Parathyroid adenoma (tissue), 2 donors: ENCODE measurements around the gene RNU5D-1.

ENCODE experiments used
- H2AFZ ChIP-seq: fragments of 300-600 bp; sonication (generic); one replicate; pipeline ENCODE4 v1.7.0; 2017; ENCODE audit warnings: antibody characterized with exemption, mild to moderate bottlenecking
- H3K27ac ChIP-seq: fragments of 300-600 bp; sonication (generic); one replicate; pipeline ENCODE4 v1.7.0; 2017
- H3K27me3 ChIP-seq: fragments of 300-600 bp; sonication (generic); one replicate; pipeline ENCODE4 v1.7.0; 2017; ENCODE audit warnings: low read length; ENCODE audit not compliant: control insufficient read depth, insufficient read depth
- H3K36me3 ChIP-seq: fragments of 300-600 bp; sonication (generic); one replicate; pipeline ENCODE4 v1.7.0; 2017; ENCODE audit warnings: low read length; ENCODE audit not compliant: control insufficient read depth, insufficient read depth
- H3K4me1 ChIP-seq: fragments of 300-600 bp; sonication (generic); one replicate; pipeline ENCODE4 v1.7.0; 2017; ENCODE audit warnings: control low read depth
- H3K4me2 ChIP-seq: fragments of 300-600 bp; sonication (generic); one replicate; pipeline ENCODE4 v1.7.0; 2017; ENCODE audit warnings: low read length
- H3K4me3 ChIP-seq: fragments of 300-600 bp; sonication (generic); one replicate; pipeline ENCODE4 v1.7.0; 2017; ENCODE audit warnings: low read depth, low read length
- H3K79me2 ChIP-seq: fragments of 300-600 bp; sonication (generic); one replicate; pipeline ENCODE4 v1.7.0; 2017; ENCODE audit warnings: control low read depth
- H3K9ac ChIP-seq: fragments of 300-600 bp; sonication (generic); one replicate; pipeline ENCODE4 v1.7.0; 2017; ENCODE audit warnings: mild to moderate bottlenecking
- H3K9me3 ChIP-seq: fragments of 300-600 bp; sonication (generic); one replicate; pipeline ENCODE4 v1.7.0; 2017; ENCODE audit warnings: low read length; ENCODE audit not compliant: control insufficient read depth
- TF ChIP-seq, protein P1 (sequence below): fragments of 300-600 bp; sonication (generic); IDR thresholded peaks from one replicate; pipeline ENCODE4 v1.7.0; 2017; ENCODE audit warnings: antibody characterized with exemption, mild to moderate bottlenecking
- donor health status: primary hyperparathyroidism.

RNU5D-1 gene

DNA sequence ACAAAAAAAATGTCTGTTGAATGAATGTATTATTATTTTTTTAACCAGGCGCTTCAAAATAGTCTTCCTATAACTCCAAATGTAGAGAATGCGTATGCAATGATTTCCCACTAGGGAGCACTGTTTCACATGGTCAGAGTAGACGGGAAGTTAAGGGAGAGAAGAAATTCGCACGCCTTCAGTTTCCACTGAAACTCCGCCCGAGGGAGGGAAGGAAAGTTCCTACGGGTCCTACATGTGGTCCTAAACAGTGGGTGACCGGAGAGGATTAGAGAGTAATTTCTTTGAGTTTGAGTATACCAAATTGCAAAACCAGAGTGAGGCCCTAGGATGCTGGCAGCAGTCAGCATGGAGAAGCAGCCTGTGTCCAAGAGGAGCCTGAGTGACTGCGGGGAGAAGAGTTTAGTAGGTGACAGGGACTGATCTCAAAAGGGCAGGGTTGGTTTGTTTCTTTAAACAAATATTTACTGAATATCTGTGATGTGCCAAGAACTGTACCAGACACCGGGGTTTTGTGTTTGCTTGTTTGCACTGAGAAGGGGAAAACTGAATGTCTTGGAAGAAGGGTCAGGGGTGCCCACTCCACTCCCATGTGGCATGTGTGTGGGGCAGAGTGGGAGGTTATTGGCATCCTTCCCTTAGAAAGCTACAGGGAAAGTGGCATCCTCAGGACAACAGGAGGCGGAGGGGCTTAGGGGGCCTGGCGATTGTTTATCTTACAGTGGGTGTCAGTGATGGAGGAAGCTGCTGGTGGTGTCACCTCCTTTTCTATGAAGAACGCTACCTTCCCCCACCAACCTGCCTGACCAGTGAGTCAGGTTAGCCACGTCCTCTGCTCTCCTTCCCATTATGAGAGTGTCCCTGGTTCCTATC, 22.8 kb downstream of the RNU5D-1 start:
- no peaks in the 10 kb centered on the region for H3K9me3 ChIP-seq
- no peak overlapping the region for H3K4me3 ChIP-seq
- H3K9ac ChIP-seq = no peak overlapping the region
- no peaks in the 10 kb centered on the region for H3K36me3 ChIP-seq
- TF ChIP-seq, protein P1, sequence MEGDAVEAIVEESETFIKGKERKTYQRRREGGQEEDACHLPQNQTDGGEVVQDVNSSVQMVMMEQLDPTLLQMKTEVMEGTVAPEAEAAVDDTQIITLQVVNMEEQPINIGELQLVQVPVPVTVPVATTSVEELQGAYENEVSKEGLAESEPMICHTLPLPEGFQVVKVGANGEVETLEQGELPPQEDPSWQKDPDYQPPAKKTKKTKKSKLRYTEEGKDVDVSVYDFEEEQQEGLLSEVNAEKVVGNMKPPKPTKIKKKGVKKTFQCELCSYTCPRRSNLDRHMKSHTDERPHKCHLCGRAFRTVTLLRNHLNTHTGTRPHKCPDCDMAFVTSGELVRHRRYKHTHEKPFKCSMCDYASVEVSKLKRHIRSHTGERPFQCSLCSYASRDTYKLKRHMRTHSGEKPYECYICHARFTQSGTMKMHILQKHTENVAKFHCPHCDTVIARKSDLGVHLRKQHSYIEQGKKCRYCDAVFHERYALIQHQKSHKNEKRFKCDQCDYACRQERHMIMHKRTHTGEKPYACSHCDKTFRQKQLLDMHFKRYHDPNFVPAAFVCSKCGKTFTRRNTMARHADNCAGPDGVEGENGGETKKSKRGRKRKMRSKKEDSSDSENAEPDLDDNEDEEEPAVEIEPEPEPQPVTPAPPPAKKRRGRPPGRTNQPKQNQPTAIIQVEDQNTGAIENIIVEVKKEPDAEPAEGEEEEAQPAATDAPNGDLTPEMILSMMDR = peak; percentile 33
- H3K4me2 ChIP-seq = no peak overlapping the region
- peak overlapping the region; percentile 1 for H2AFZ ChIP-seq
- no peaks in the 10 kb centered on the region for H3K79me2 ChIP-seq
- H3K4me1 ChIP-seq = no peaks in the 10 kb centered on the region
- no peak overlapping the region for H3K27ac ChIP-seq
- H3K27me3 ChIP-seq = no peaks in the 10 kb centered on the region

DNA sequence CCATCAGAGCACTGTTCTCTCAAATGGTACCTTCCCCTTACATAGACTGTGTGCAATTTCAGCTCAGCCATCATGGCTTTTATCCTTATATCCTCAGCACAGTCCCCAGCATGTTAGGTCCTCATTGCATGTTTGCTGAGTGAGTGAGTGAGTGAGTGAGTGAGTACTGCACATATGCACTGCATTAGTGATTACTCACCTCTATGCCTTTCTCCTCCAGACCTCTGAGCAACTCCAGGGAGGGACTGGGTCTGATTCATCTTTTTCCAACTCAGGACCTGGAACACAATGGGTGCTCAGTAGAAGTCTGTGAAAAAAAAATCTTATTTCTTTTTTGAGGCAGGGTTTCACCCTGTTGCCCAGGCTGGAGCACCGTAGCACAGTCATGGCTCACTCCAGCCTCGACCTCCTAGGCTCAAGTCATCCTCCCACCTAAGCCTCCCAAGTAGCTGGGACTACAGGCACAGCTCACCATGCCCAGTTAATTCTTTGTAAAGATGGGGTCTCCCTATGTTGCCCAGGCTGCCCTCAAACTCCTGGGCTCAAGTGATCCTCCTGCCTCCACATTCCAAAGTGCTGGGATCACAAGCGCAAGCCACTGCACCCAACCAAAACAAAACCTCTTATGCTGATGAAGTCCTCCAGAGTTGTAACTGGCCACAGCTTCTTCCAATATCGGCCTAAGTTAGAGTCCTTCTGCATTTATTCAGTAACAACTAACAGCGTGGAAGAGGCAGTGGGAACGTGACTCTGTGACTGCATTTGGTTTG, 23.7 kb downstream of the RNU5D-1 start:
- Histone ChIP-seq H3K4me3 (no peak overlapping the region), H2AFZ (no peak overlapping the region), H3K4me1 (no peaks in the 10 kb centered on the region), H3K36me3 (no peaks in the 10 kb centered on the region), H3K79me2 (no peaks in the 10 kb centered on the region), H3K9ac (no peak overlapping the region), H3K27me3 (no peaks in the 10 kb centered on the region), H3K27ac (no peak overlapping the region), H3K9me3 (no peaks in the 10 kb centered on the region), H3K4me2 (no peak overlapping the region)
- TF ChIP-seq, protein P1 = no peak

DNA sequence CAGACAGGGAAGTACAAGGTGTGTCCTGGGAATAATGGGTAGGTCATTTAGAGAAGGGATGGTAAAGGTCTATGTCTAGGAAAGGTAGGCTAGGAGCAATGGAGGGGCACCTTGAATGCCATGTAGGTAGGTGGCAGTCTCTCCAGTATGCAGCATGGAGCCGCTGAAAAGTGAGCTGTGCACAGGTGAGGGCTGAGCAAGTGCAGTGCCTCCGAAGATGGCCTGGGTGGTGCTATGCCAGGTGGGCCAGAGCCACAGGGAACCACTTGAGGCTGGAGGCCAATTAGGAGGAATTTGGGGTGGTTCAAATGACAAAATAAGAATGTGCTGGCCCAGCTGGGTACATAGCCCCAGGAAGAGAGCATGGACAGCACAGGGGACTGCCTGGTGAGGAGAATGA, 25.0 kb downstream of the RNU5D-1 start:
- TF ChIP-seq, protein P1 = no peak
- no peak overlapping the region for H3K9ac ChIP-seq
- H3K36me3 ChIP-seq = no peaks in the 10 kb centered on the region
- H3K4me2 ChIP-seq = no peak overlapping the region
- H3K79me2 ChIP-seq = no peaks in the 10 kb centered on the region
- H3K4me1 ChIP-seq = no peaks in the 10 kb centered on the region
- no peaks in the 10 kb centered on the region for H3K9me3 ChIP-seq
- no peak overlapping the region for H3K4me3 ChIP-seq
- H3K27ac ChIP-seq = no peak overlapping the region
- no peaks in the 10 kb centered on the region for H3K27me3 ChIP-seq
- H2AFZ ChIP-seq = no peak overlapping the region

DNA sequence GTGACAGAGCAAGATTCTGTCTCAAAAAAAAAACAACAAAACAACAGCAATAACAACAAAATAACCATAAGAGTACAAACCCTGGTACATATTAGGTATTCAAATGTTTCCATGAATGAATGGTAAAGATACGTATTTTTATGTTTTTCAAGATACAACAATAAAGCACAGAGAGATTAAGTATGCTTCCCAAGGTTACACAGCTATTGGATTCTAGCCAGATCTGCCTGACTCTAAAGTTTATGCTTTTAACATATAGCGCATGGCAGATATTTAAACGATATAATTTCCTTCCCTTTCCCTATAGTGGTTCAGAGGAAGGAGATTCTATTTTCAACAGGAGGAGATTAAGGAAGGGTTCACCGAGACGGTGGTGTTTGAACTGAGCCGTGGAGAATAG, 25.5 kb downstream of the RNU5D-1 start:
- Histone ChIP-seq H2AFZ (no peak overlapping the region), H3K9me3 (no peaks in the 10 kb centered on the region), H3K27ac (no peak overlapping the region), H3K36me3 (no peaks in the 10 kb centered on the region), H3K4me1 (no peaks in the 10 kb centered on the region), H3K79me2 (no peaks in the 10 kb centered on the region), H3K27me3 (no peaks in the 10 kb centered on the region), H3K4me3 (no peak overlapping the region), H3K9ac (no peak overlapping the region), H3K4me2 (no peak overlapping the region)
- TF ChIP-seq, protein P1 = no peak
